ENCODE data around the gene TENM3. TPM values are rescaled to one million over a fixed set of nuclear protein-coding genes. Genes with fewer than 3 reads are reported as not detected.
"Not testable (repeated sequence)": the region's sequence is repeated elsewhere in the genome, so short reads cannot be mapped to it uniquely, and the experiment has no call there.

The TENM3 gene
- total RNA-seq, 1 experiment from 2014 or later: 54.1 TPM

DNA sequence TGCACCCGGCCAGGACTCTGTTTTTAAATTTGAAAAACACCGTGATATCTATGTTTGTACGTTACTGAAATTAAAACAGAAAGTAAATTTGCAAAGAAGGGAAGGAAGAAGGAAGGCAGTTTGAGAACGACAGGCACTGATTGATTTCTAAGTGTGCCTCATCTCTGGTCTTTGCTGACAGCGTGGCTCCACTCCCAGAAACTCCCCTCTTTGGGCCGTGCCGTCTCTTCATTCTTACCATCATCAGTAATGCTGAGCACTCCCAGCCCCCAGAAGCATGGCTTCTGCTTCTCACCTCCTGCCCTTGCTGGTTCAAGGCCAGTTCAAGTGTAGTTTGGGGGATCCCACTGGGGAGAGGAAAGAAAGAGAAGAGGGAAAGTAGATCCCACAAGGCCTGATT lies 85.3 kb downstream of the TENM3 start:
- DNase-seq (ENCODE audit: low read depth): no peak

DNA sequence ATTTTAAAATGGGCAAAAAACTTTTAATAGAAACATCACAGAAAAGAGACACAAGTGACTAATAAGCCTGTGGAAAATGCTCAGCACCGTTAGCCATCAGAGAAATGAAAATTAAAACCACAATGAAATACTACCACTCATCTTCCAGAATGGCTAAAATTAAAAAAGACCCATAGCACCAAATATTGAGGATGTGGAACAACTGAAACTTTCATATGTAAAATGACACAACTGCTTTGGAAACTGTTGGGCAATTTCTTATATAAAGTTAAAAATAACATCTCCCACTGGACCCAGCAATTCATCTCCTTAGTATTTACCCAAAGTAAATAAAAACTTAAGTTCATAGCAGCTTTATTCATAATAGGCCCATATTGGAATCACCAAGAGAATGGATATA lies 94.2 kb downstream of the TENM3 start:
- no peak for DNase-seq (ENCODE audit: low read depth)

- no peak for DNase-seq (ENCODE audit: low read depth)
Measured at GRCh38 chr4:182338063-182338462, 94.9 kb downstream of the TENM3 start.

DNA sequence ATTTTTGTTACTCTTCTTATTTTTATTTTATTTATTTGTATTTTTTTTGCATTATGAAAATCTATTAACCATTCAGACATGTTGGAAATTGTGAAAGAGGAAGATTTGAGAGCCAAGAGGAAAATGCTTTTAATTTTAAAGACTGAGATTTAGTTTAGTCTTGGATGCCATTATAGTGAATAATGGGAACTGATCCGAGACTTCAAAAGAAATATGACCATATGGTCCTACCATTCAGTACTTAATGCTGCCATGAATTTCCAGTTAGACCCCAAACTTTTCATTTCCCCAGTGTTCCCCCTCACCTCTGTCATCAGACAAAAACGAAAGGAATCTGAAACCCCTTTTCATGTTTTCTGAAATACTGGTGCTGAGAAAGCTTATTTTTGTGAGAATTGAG lies 95.5 kb downstream of the TENM3 start:
- no peak for DNase-seq (ENCODE audit: low read depth)

- DNase-seq (ENCODE audit: low read depth): no peak
Measured at GRCh38 chr4:182339221-182339641, 96.0 kb downstream of the TENM3 start.

- no peak for DNase-seq (ENCODE audit: low read depth)
Measured at GRCh38 chr4:182343453-182343852, 100.3 kb downstream of the TENM3 start.

GRCh38 chr4:182344968-182345367 lies 101.8 kb downstream of the TENM3 start:
- no peak for DNase-seq (ENCODE audit: low read depth)

GRCh38 chr4:182346250-182346649 lies 103.0 kb downstream of the TENM3 start:
- no peak for DNase-seq (ENCODE audit: low read depth)

- DNase-seq (ENCODE audit: low read depth): no peak
Measured at GRCh38 chr4:182346675-182347375, 103.6 kb downstream of the TENM3 start.

- DNase-seq (ENCODE audit: low read depth): no peak
Measured at GRCh38 chr4:182348779-182349326, 105.7 kb downstream of the TENM3 start.

DNA sequence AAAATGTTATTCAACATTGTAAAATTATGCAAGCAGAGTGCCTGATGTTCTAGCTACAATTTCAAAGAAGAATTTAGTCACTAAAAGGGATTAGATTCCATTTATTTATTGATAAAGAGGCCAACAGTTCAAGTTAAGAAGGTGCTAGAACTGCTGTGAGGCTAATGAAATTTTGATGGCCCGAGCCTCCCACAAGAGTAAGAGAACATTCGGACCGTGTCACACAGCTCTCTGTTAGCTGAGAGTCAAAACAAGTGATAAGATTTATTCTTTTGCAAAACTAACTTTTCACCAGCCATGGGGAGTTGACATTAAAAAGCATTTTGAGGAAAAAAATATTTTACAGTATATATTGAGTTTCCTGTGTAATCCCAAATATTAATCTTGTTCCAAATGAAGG lies 106.8 kb downstream of the TENM3 start:
- no peak for DNase-seq (ENCODE audit: low read depth)

DNA sequence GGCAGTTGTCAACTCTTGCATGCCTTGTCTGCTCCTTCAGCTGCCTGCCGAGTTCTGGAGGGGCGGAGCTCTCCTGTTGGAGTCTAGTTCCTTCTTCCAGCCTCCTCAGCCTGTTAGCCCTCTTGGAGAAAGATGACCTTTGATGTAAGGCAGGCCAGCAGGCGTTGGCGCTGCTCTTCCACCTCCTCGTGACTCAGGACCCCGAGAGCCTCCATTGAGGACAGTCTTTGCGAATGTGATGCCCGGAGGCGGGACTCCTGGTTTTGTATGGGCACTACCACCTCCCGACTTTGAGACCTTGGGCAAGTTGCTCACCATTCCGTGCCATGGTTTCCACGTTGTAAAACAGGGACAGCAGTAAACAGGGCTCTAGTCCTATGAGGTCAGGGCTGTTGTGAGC lies 108.3 kb downstream of the TENM3 start:
- no peak for DNase-seq (ENCODE audit: low read depth)

DNA sequence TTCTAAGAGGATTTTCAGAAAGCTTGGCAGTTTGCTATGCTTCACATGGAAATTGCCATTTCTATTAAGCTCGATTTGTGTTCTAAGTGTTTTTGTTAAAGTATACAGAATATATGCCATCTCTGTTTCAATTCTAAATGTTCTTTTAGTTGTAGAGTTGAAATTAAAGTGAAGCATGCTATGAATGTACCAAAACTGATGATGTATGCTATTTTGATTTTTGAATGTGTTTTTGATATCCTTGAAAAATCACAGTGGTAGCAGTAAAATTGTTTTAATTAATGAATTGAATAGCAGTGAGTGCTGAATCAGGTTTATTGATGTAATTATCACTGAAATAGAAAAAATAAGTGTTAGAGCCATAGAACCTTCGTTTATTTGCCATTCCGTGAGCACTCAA lies 110.9 kb downstream of the TENM3 start:
- no peak for DNase-seq (ENCODE audit: low read depth)

- no peak for DNase-seq (ENCODE audit: low read depth)
Measured at GRCh38 chr4:182354867-182355266, 111.7 kb downstream of the TENM3 start.

DNA sequence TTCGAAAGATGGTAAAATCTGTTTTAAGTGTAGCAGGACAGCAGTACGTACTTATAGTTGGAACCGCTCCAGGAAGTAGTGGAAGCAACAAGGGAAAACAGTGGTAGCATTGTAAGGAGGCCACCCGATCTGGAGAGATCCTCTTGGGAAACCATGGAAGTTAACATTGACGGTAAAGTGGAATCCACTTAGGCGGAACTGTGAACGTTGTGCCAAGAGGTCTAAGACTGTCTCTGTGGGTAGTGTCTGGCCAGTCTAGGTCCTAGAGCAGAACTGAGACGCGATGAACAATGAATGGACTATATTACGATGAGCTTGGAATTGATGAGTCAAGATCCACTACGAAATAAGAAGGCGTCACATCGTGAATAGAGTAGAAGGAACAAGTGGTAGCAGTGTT lies 124.0 kb downstream of the TENM3 start:
- DNase-seq (ENCODE audit: low read depth): no peak

- DNase-seq (ENCODE audit: low read depth): peak; percentile 50
Measured at GRCh38 chr4:182369211-182369610, 126.0 kb downstream of the TENM3 start.

GRCh38 chr4:182370491-182370890 lies 127.3 kb downstream of the TENM3 start:
- no peak for DNase-seq (ENCODE audit: low read depth)

DNA sequence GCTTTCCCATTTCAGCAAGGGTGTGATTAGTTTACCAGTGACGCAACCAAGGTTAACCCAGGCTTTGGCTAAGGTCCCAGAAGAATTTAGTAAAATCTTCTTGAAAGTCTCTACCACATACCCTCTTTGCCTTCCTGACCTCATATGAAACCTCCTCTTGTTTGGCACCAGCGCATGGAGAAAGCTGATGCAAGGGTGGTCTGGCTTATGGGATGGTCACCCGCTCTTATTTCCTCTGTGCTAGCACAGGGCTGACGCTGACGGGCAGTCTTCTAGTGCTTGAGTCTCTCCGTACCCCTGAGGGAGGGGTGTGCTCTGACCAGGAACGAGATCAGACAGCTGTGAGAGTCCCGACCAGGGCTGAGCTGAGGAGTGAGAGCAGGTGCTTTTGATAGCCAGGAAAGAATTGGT lies 137.6 kb downstream of the TENM3 start:
- no peak for DNase-seq (ENCODE audit: low read depth)

DNA sequence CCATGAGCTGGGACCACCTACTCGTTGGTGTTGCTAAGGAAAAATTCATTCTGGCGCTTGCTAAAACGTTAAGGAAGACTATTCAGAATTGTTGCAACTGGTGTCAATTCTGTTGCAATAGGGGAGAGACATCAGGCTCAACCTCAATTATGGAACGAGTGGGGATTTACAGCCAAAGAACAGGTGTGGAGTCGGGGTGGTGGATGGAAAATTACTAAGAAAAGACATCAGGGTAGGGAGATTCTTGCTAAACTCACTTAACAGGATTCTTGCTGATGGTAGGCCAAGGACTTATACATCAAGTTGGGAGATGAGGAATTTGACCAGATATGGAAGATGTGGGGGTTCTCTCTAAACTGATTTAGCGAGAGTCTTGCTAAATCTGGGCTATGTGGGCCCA lies 139.7 kb downstream of the TENM3 start:
- DNase-seq (ENCODE audit: low read depth): no peak

- peak; percentile 4 for DNase-seq (ENCODE audit: low read depth)
Measured at GRCh38 chr4:182384631-182385091, 141.5 kb downstream of the TENM3 start.

GRCh38 chr4:182385897-182386296 lies 142.7 kb downstream of the TENM3 start:
- no peak for DNase-seq (ENCODE audit: low read depth)

GRCh38 chr4:182386576-182386975 lies 143.4 kb downstream of the TENM3 start:
- DNase-seq (ENCODE audit: low read depth): not testable (repeated sequence)

- DNase-seq (ENCODE audit: low read depth): no peak
Measured at GRCh38 chr4:182391111-182391684, 148.0 kb downstream of the TENM3 start.

All from HT1080 (cell line).